AG09309 (cell line): ENCODE measurements around the gene PARP11.

Experiments used
- DNase-seq: peaks from one replicate; pipeline ENCODE4 v3.0.0-alpha.2; 2010; ENCODE audit warnings: low read depth
- H3K4me3 ChIP-seq: 2 replicates; pipeline ENCODE4 v1.5.1; 2011; ENCODE audit warnings: mild to moderate bottlenecking, low read depth, low read length, moderate library complexity; ENCODE audit not compliant: control insufficient read depth
- TF ChIP-seq, protein P1 (sequence below): IDR thresholded peaks from 2 replicates; pipeline ENCODE4 v1.5.1; 2011; ENCODE audit warnings: mild to moderate bottlenecking, low read depth, low read length, inconsistent platforms; ENCODE audit not compliant: insufficient read depth, control insufficient read depth; ENCODE audit errors: missing control alignments

PARP11 gene

DNA sequence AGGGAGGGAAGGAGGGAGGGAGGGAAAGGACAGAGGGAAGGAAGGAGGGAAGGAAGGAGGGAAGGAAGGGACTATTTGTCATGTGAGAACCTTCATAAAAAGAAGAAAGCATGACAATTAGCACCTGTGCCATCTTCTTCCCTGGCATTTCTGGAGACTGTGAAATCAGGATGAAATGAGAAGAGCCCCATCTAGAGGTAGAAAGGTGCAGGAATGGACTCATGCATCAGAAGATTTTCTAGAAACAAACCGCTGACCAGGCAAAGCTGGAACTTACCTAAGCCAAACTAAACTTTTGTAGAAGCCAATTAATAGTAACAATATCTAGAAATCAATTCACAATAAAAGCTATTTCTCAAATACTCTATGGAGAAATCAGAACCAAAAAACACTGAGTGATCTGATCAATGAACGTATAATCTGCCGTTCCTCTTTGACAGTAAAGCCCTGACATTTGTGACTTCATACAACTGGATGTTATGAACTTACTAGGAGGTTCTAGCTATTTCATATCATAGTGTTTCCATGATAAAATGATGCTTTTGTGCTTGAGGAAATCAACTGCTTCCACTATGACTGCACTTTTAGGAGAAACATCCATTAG, 95.9 kb downstream of the PARP11 start:
- no peak overlapping the region for H3K4me3 ChIP-seq
- no peak for DNase-seq
- TF ChIP-seq, protein P1, sequence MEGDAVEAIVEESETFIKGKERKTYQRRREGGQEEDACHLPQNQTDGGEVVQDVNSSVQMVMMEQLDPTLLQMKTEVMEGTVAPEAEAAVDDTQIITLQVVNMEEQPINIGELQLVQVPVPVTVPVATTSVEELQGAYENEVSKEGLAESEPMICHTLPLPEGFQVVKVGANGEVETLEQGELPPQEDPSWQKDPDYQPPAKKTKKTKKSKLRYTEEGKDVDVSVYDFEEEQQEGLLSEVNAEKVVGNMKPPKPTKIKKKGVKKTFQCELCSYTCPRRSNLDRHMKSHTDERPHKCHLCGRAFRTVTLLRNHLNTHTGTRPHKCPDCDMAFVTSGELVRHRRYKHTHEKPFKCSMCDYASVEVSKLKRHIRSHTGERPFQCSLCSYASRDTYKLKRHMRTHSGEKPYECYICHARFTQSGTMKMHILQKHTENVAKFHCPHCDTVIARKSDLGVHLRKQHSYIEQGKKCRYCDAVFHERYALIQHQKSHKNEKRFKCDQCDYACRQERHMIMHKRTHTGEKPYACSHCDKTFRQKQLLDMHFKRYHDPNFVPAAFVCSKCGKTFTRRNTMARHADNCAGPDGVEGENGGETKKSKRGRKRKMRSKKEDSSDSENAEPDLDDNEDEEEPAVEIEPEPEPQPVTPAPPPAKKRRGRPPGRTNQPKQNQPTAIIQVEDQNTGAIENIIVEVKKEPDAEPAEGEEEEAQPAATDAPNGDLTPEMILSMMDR = peak; percentile 79

DNA sequence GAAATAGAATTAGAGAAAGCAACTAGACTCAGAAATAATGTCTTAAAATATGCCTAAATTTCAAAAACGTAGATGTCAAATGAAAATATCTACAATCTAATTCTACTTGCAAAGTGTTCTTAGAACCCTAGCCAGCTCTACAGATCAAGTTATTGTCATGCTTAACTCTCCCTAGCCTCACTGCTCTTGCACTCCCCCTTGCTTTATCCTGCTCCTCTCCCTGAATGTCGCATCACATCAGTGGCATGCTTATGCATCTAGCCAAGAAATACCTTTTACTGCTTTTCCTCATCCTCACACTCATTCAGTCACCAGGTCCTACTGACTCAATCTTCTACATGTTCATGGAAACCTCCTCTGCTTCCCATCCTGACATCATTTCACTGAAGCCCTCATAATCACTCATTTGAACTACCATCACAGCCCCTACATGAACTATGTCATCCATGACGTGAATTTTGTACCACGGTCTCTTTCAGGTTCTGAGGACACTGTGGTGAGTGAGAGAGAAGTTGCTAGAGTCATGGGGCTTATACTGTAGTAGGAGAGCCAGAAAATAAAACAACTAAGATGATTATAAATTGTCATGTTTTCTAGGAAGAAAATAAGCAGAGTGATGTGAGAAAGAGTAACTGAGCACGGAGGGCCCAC, 97.7 kb downstream of the PARP11 start:
- TF ChIP-seq, protein P1 = no peak

DNA sequence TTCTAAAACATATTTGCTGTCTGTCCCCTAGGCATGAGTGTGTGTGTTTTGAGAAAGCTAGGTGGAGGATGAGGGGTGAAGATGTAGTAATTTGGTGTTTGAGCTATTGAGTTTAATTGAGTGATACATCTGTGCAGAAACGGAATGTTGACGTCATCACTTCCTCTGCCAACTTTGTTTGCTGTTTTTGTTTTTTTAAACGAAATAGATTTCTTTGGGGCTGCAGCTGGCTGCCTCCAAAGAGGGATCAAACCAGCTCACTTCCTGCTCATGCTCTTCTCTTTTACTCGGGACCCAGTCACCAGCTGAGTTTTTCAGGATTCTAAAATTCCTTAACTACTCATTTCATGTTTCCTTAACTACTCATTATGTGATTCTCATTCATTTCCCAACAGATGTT, 100.8 kb downstream of the PARP11 start:
- no peak for DNase-seq
- TF ChIP-seq, protein P1 = no peak
- no peak overlapping the region for H3K4me3 ChIP-seq

More for the DNA sequence above, 97.7 kb downstream of the PARP11 start:
- no peak overlapping the region for H3K4me3 ChIP-seq
- DNase-seq = no peak

DNA sequence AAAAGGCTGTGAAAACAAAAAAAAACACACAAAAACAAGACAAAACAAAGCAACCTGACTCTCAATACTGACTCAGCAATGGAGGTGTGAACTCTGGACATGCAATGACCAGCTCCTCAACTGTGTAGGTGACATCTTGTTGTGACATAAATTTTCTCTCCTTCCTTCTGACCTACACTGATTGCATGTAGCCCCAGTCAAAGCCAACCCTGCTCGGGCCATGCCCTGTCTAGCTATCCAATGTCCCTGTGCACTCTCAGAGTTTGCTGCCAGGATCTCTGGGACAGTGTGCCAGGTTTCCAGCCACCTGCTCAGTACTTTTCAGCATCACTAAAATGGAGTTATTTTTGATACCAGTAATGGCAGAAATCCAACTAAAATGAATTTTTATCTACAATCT, 101.3 kb downstream of the PARP11 start:
- DNase-seq = no peak
- TF ChIP-seq, protein P1 = no peak

DNA sequence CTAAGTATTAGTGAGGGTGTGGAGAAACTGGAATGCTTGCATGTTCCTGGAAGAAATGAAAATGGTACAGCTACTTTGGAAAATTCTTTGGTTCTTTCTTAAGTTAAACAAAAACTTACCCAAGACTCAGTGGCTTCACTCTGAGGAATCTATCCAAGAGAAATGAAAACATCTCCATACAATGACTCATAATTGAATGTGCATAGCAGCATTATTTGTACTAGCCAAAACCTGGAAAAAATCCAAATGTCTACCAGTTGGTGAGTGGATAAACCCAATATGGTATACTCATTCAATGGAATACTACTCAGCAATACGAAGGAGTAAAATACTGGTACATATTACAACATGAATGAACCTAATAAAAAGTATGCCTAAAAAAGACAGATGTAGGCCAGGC, 102.3 kb downstream of the PARP11 start:
- DNase-seq = peak; percentile 52

More for the DNA sequence above, 101.3 kb downstream of the PARP11 start:
- no peak overlapping the region for H3K4me3 ChIP-seq

DNA sequence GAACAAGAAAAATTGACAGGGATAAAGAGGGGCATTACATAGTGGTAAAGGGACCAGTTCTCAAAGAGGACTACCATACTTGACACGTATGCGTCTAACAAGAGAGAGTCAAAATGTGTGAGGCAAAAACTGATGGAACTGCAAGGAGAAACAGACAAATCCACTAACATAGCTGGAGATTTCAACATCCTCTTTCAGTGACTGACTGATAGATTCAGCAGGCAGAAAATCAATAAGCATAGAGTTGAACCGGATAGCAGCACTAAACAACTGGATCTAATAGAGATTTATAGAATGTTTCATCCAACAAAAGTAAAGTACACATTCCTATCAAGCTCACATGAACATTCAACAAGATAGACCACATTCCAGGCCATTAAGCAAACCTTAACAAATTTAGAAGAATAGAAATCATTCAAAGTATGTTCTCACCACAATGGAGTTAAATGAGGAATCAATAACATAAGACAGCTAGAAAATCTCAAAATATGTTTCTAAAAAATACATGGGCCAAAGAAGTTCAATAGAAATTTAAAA, 104.2 kb downstream of the PARP11 start:
- DNase-seq = no peak
- no peak overlapping the region for H3K4me3 ChIP-seq
- TF ChIP-seq, protein P1 = no peak

More for the DNA sequence above, 102.3 kb downstream of the PARP11 start:
- no peak overlapping the region for H3K4me3 ChIP-seq
- TF ChIP-seq, protein P1 = no peak
